ENCODE measurements around the gene C6orf163. TPM values are rescaled to one million over a fixed set of nuclear protein-coding genes. Genes with fewer than 3 reads are reported as not detected.

Gene C6orf163
- total RNA-seq, 1 experiment from 2014 or later: 2.1 TPM

GRCh38 chr6:87341899-87342298, 2.7 kb upstream of the C6orf163 start:
- ChIA-PET POLR2A (ENCODE audit: low non-redundant PET) (no interaction called here), CTCF (interaction anchor here (0.7 kb wide), 1 partner anchor 254 kb away, joined by 3 read pairs; no protein-coding TSS in a partner anchor)
- Histone ChIP-seq H3K27me3 (replicated peaks; ENCODE audit: insufficient read depth, low read depth, low read length, poor library complexity) (no peaks in the 10 kb centered on the region), H3K4me1 (ENCODE audit: insufficient read depth, low read length, poor library complexity, severe bottlenecking) (peaks cover 15% of the 10 kb centered on the region), H3K36me3 (ENCODE audit: insufficient read depth, low read length, poor library complexity, severe bottlenecking) (no peaks in the 10 kb centered on the region), H3K27ac (ENCODE audit: low read depth, low read length, poor library complexity, severe bottlenecking) (no peak overlapping the region), H3K4me3 (ENCODE audit: low read depth, low read length, poor library complexity, severe bottlenecking) (no peak overlapping the region), H3K9me3 (ENCODE audit: low read depth, low read length, poor library complexity, severe bottlenecking) (no peaks in the 10 kb centered on the region)
- TF ChIP-seq EZH2 (IDR thresholded peaks at IDR 0.05; ENCODE audit: borderline replicate concordance, low read depth, low read length, poor library complexity, severe bottlenecking): no peak
- TF ChIP-seq CTCF (conservative IDR thresholded peaks at IDR 0.05; ENCODE audit: low read depth, low read length): no peak
- intact Hi-C loops (cut with micrococcal nuclease; ENCODE audit: unreplicated experiment): no loop called here
- no TSS peak for BruUV-seq (replicated peaks)
- no peak for DNase-seq (ENCODE audit: low spot score)

- CTCF ChIA-PET: no interaction called here
- H3K27me3 ChIP-seq (replicated peaks; ENCODE audit: insufficient read depth, low read depth, low read length, poor library complexity): no peaks in the 10 kb centered on the region
- POLR2A ChIA-PET (ENCODE audit: low non-redundant PET): no interaction called here
- no peaks in the 10 kb centered on the region for H3K9me3 ChIP-seq (ENCODE audit: low read depth, low read length, poor library complexity, severe bottlenecking)
- no peak for DNase-seq (ENCODE audit: low spot score)
- peaks cover 15% of the 10 kb centered on the region for H3K4me1 ChIP-seq (ENCODE audit: insufficient read depth, low read length, poor library complexity, severe bottlenecking)
- no peak overlapping the region for H3K4me3 ChIP-seq (ENCODE audit: low read depth, low read length, poor library complexity, severe bottlenecking)
- intact Hi-C loops (cut with micrococcal nuclease; ENCODE audit: unreplicated experiment): no loop called here
- TF ChIP-seq EZH2 (IDR thresholded peaks at IDR 0.05; ENCODE audit: borderline replicate concordance, low read depth, low read length, poor library complexity, severe bottlenecking) (no peak), CTCF (conservative IDR thresholded peaks at IDR 0.05; ENCODE audit: low read depth, low read length) (no peak)
- no TSS peak for BruUV-seq (replicated peaks)
- no peak overlapping the region for H3K27ac ChIP-seq (ENCODE audit: low read depth, low read length, poor library complexity, severe bottlenecking)
- no peaks in the 10 kb centered on the region for H3K36me3 ChIP-seq (ENCODE audit: insufficient read depth, low read length, poor library complexity, severe bottlenecking)
These were observed 1.8 kb upstream of the C6orf163 start for GRCh38 chr6:87342829-87343228.

GRCh38 chr6:87346700-87347099, 2.1 kb downstream of the C6orf163 start:
- Histone ChIP-seq H3K4me1 (ENCODE audit: insufficient read depth, low read length, poor library complexity, severe bottlenecking) (no peaks in the 10 kb centered on the region), H3K36me3 (ENCODE audit: insufficient read depth, low read length, poor library complexity, severe bottlenecking) (no peaks in the 10 kb centered on the region), H3K9me3 (ENCODE audit: low read depth, low read length, poor library complexity, severe bottlenecking) (no peaks in the 10 kb centered on the region), H3K27me3 (replicated peaks; ENCODE audit: insufficient read depth, low read depth, low read length, poor library complexity) (no peaks in the 10 kb centered on the region), H3K27ac (ENCODE audit: low read depth, low read length, poor library complexity, severe bottlenecking) (no peak overlapping the region), H3K4me3 (ENCODE audit: low read depth, low read length, poor library complexity, severe bottlenecking) (no peak overlapping the region)
- DNase-seq (ENCODE audit: low spot score): no peak
- POLR2A ChIA-PET (ENCODE audit: low non-redundant PET): no interaction called here
- no peak for TF ChIP-seq CTCF (conservative IDR thresholded peaks at IDR 0.05; ENCODE audit: low read depth, low read length)
- TF ChIP-seq EZH2 (IDR thresholded peaks at IDR 0.05; ENCODE audit: borderline replicate concordance, low read depth, low read length, poor library complexity, severe bottlenecking): no peak
- BruUV-seq (replicated peaks): no TSS peak
- CTCF ChIA-PET: no interaction called here
- intact Hi-C loops (cut with micrococcal nuclease; ENCODE audit: unreplicated experiment): no loop called here
